ENCODE data around the gene ZSWIM2.

Gene ZSWIM2

DNA sequence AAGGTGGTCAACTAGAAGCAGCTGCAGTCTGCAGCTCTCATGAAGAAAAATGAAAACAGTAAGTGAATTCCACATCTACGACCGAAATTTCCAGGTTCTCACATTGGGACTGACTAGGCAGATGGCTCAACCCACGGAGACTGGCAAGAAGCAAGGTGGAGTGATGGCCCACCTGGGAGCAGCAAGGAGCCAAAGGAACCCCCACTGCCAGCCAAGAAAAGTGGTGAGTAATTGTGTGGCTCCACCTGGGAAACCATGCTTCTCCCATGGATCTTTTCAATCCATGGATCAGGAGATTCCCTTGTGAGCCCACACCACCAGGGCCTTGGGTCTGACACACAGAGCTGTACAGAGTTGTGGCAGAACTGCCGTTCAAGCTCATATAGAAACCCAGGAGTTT lies 64.0 kb downstream of the ZSWIM2 start:
- Histone ChIP-seq H3K9me3 (no peaks in the 10 kb centered on the region; the same call in 1 of the 2 replicates), H3K4me2 (no peak overlapping the region), H3K36me3 (no peaks in the 10 kb centered on the region)

GRCh38 chr2:186783254-186783653 lies 65.7 kb downstream of the ZSWIM2 start:
- H3K36me3 ChIP-seq, result no peaks in the 10 kb centered on the region
- H3K27ac ChIP-seq, result no peak overlapping the region
- no peak overlapping the region for H3K4me2 ChIP-seq
- no peaks in the 10 kb centered on the region for H3K4me1 ChIP-seq
- no peaks in the 10 kb centered on the region for H3K27me3 ChIP-seq
- H3K9ac ChIP-seq, result no peak overlapping the region
- no peaks in the 10 kb centered on the region for H4K20me1 ChIP-seq
- no peak for TF ChIP-seq Cebpa-rat (IDR thresholded peaks at IDR 0.05)
- no peaks in the 10 kb centered on the region; the same call in 1 of the 2 replicates for H3K9me3 ChIP-seq
- H3K4me3 ChIP-seq, result no peak overlapping the region

More for the DNA sequence above, 64.0 kb downstream of the ZSWIM2 start:
- no peak overlapping the region for H3K4me3 ChIP-seq
- no peak overlapping the region for H3K27ac ChIP-seq
- H3K9ac ChIP-seq, result no peak overlapping the region
- H3K27me3 ChIP-seq, result no peaks in the 10 kb centered on the region
- no peaks in the 10 kb centered on the region for H4K20me1 ChIP-seq
- no peaks in the 10 kb centered on the region for H3K4me1 ChIP-seq
- no peak for TF ChIP-seq Cebpa-rat (IDR thresholded peaks at IDR 0.05)

- Histone ChIP-seq H3K9me3 (no peaks in the 10 kb centered on the region; the same call in 1 of the 2 replicates), H3K4me2 (no peak overlapping the region), H3K36me3 (no peaks in the 10 kb centered on the region), H3K9ac (no peak overlapping the region), H3K4me1 (no peaks in the 10 kb centered on the region), H3K4me3 (no peak overlapping the region), H3K27ac (no peak overlapping the region), H4K20me1 (no peaks in the 10 kb centered on the region), H3K27me3 (no peaks in the 10 kb centered on the region)
- TF ChIP-seq Cebpa-rat (IDR thresholded peaks at IDR 0.05), result no peak
Observed at GRCh38 chr2:186780701-186781316, 68.2 kb downstream of the ZSWIM2 start.

All from BLaER1 (cell line).